ENCODE data around the gene ATOH8. TPM values are rescaled to one million over a fixed set of nuclear protein-coding genes. Genes with fewer than 3 reads are reported as not detected.

The ATOH8 gene
- total RNA-seq, 4 donors from 2014 or later: 13.2 to 83.0 (median 45.3) TPM

DNA sequence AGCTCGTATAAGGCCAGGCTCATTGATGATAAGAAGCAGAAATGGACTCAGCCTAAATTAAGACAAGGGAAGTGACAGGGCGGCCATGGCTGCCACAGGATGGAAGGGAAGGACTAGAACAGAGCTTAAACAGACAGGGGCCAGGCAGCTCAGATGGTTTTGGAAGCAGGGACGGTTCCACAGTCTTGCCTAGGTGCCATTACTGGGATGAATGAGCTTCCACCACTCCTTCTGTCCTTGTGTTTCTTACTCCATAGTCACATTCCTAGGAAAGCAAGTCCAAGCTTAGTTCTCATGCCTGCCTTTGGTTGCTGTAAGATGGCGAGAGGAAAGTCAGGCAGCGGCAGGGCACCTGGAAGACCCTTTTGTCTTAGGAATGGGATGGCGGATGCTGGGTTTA lies 47.7 kb upstream of the ATOH8 start:
- peak overlapping the region; percentile 15 to 76 for H3K27ac ChIP-seq
- H3K4me1 ChIP-seq: peaks cover 0 to 5% of the 10 kb centered on the region in 2 donors
- TF ChIP-seq POLR2A (IDR thresholded peaks at IDR 0.05): no peak
- TF ChIP-seq, protein P1, sequence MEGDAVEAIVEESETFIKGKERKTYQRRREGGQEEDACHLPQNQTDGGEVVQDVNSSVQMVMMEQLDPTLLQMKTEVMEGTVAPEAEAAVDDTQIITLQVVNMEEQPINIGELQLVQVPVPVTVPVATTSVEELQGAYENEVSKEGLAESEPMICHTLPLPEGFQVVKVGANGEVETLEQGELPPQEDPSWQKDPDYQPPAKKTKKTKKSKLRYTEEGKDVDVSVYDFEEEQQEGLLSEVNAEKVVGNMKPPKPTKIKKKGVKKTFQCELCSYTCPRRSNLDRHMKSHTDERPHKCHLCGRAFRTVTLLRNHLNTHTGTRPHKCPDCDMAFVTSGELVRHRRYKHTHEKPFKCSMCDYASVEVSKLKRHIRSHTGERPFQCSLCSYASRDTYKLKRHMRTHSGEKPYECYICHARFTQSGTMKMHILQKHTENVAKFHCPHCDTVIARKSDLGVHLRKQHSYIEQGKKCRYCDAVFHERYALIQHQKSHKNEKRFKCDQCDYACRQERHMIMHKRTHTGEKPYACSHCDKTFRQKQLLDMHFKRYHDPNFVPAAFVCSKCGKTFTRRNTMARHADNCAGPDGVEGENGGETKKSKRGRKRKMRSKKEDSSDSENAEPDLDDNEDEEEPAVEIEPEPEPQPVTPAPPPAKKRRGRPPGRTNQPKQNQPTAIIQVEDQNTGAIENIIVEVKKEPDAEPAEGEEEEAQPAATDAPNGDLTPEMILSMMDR (IDR thresholded peaks at IDR 0.05): no peak
- H3K4me3 ChIP-seq: no peak overlapping the region
- no peak for DNase-seq
- H3K36me3 ChIP-seq: no peaks in the 10 kb centered on the region
- no peaks in the 10 kb centered on the region for H3K27me3 ChIP-seq
- no peaks in the 10 kb centered on the region for H3K9me3 ChIP-seq
- intact Hi-C loops (cut with DNase I; ENCODE audit: low total_unique reads): no loop called here

DNA sequence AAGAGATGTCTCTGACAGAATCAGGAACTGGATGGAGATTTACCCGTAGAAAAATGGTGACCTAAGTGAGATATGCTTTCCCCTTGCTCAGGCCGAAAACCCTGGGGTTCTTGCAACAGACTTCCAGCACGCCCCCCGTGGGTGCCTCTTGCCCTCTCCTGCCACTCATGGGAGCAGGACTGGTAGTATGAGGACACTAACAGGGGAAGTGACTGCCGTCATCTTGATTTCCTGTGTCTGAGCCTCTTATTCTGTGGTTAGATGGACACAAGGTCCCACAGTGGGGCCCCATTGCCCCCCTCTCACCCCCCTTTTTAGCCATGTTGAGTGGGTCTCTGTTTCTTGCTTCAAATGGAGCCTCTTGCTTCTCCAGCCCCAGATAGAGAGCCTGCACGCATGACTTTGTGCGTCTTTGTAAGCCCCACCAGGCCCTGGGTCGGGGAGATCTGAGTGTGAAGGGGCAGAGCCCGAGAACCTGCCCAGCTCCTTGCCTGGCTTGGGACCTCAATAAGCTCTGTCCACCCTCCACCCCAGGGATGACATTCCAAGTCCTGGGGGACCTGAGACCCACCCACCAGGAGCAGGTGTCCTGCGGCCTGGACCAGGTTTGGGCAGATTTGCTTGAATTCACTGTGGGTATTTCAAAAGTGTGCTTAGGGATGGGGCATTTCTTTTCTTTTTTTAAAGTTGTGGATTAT lies 47.0 kb upstream of the ATOH8 start:
- DNase-seq: no peak
- Histone ChIP-seq H3K9me3 (no peaks in the 10 kb centered on the region), H3K4me3 (no peak overlapping the region), H3K27ac (peak overlapping the region; percentile 8 to 76), H3K4me1 (peaks cover 0 to 8% of the 10 kb centered on the region in 2 donors), H3K36me3 (no peaks in the 10 kb centered on the region), H3K27me3 (no peaks in the 10 kb centered on the region)
- TF ChIP-seq, protein P1 (IDR thresholded peaks at IDR 0.05): no peak
- TF ChIP-seq POLR2A (IDR thresholded peaks at IDR 0.05): no peak
- intact Hi-C loops (cut with DNase I; ENCODE audit: low total_unique reads): no loop called here

DNA sequence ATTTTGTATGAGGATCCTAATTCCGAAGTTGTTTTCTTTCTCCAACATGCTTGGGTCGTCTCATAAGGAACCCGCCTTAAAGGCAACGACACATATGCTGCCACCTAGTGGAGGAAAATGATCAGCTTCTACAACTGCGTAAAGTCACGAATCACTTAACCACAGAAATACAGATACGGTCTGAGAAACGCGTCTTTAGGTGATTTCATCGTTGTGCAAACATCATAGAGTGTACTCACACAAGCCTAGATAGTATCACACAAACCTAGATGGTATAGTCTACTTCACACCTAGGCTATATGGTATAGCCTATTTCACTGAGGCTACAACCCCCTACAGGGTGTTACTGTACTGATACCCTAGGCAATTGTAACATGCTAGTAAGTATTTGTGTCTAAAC lies 46.5 kb upstream of the ATOH8 start:
- no peak overlapping the region for H3K4me3 ChIP-seq
- H3K27ac ChIP-seq: peak overlapping the region; percentile 8 to 57
- H3K9me3 ChIP-seq: no peaks in the 10 kb centered on the region
- intact Hi-C loops (cut with DNase I; ENCODE audit: low total_unique reads): no loop called here
- H3K4me1 ChIP-seq: peaks cover 0 to 8% of the 10 kb centered on the region in 2 donors
- peak in 1 of 2 donors; percentile 78 for DNase-seq
- TF ChIP-seq, protein P1 (IDR thresholded peaks at IDR 0.05): peak; percentile 79 to 83 (median 83)
- TF ChIP-seq POLR2A (IDR thresholded peaks at IDR 0.05): no peak
- no peaks in the 10 kb centered on the region for H3K27me3 ChIP-seq
- no peaks in the 10 kb centered on the region for H3K36me3 ChIP-seq

DNA sequence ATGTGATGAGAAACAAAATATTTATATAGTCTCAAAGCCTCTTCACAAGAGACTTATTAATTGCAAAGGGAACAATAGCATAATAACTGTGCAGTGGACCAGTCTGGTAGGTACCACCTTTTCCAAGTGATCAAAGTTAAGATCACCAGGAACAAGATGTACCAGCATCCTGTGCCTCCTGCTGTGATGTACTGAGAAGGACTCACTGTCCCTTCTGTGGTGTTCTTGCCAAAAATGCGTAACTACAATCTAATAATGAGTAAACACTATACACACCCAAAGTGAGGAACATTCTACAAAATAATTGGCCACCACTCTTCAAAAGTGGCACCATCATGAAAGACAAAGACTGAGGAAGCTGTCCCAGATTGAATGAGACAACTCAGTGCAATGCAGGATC lies 45.1 kb upstream of the ATOH8 start:
- Histone ChIP-seq H3K4me1 (peaks cover 0 to 8% of the 10 kb centered on the region in 2 donors), H3K36me3 (no peaks in the 10 kb centered on the region), H3K27me3 (no peaks in the 10 kb centered on the region), H3K4me3 (no peak overlapping the region), H3K9me3 (no peaks in the 10 kb centered on the region), H3K27ac (peak overlapping the region in 1 of 2 donors; percentile 76)
- DNase-seq: no peak
- TF ChIP-seq, protein P1 (IDR thresholded peaks at IDR 0.05): no peak
- TF ChIP-seq POLR2A (IDR thresholded peaks at IDR 0.05): no peak
- intact Hi-C loops (cut with DNase I; ENCODE audit: low total_unique reads): no loop called here

DNA sequence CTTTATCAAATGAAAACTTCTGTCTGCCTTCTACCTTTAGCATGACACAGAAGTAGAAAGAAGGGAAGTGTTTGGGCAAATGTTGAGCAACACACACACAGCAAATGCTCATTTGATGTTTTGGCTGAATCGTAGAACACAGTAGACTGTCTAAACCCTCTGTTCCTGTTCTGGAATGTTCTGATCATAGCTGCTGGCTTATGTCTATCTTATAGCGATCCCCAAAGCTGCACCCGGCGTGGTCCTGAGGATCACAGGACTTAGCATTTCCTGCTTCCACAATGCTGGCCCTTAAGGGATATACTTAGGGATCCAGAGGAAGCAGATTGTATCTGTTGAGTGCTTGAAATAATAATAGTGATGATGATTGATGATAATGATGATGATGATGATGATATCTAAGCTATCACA lies 44.4 kb upstream of the ATOH8 start:
- Histone ChIP-seq H3K9me3 (no peaks in the 10 kb centered on the region), H3K27ac (peak overlapping the region; percentile 66 to 76), H3K4me3 (no peak overlapping the region), H3K36me3 (no peaks in the 10 kb centered on the region), H3K4me1 (peaks cover 0 to 8% of the 10 kb centered on the region in 2 donors), H3K27me3 (no peaks in the 10 kb centered on the region)
- no peak for TF ChIP-seq POLR2A (IDR thresholded peaks at IDR 0.05)
- TF ChIP-seq, protein P1 (IDR thresholded peaks at IDR 0.05): no peak
- DNase-seq: no peak
- intact Hi-C loops (cut with DNase I; ENCODE audit: low total_unique reads): no loop called here

Data from uterus (tissue), 4 donors.